Measurements from ENCODE around the gene TENM3. TPM values are rescaled to one million over a fixed set of nuclear protein-coding genes. Genes with fewer than 3 reads are reported as not detected.

The TENM3 gene
- total and polyA plus RNA-seq, 2 donors from 2014 or later, result 0.58 to 6.8 TPM

GRCh38 chr4:182730791-182731190 is 487.6 kb downstream of the TENM3 start:
- Histone ChIP-seq H3K27me3 (ENCODE audit: control insufficient read depth, insufficient read depth, low read length) (no peaks in the 10 kb centered on the region), H3K36me3 (ENCODE audit: control insufficient read depth in 2 of 3, insufficient read depth in 3 of 3, low read length in 3 of 3) (no peaks in the 10 kb centered on the region), H3K4me3 (ENCODE audit: low read length in 3 of 3) (no peak overlapping the region), H3K27ac (ENCODE audit: low read depth in 2 of 2, low read length in 2 of 2) (no peak overlapping the region), H3K9ac (ENCODE audit: low read length in 3 of 3) (no peak overlapping the region), H3K9me3 (ENCODE audit: control insufficient read depth in 2 of 3, insufficient read depth in 1 of 3, low read length in 3 of 3) (no peaks in the 10 kb centered on the region), H3K4me1 (ENCODE audit: control insufficient read depth in 2 of 3, insufficient read depth in 2 of 3, low read depth in 1 of 3, low read length in 3 of 3) (no peaks in the 10 kb centered on the region)
- intact Hi-C loops (cut with DNase I), result no loop called here
- DNase-seq, result no peak
- no peak for TF ChIP-seq CTCF (IDR thresholded peaks at IDR 0.05; ENCODE audit: borderline replicate concordance, extremely low read depth, insufficient read depth)
- FAIRE-seq, result no peak

GRCh38 chr4:182736207-182736606 is 493.0 kb downstream of the TENM3 start:
- Histone ChIP-seq H3K4me1 (ENCODE audit: control insufficient read depth in 2 of 3, insufficient read depth in 2 of 3, low read depth in 1 of 3, low read length in 3 of 3) (no peaks in the 10 kb centered on the region), H3K9me3 (ENCODE audit: control insufficient read depth in 2 of 3, insufficient read depth in 1 of 3, low read length in 3 of 3) (no peaks in the 10 kb centered on the region), H3K4me3 (ENCODE audit: low read length in 3 of 3) (no peak overlapping the region), H3K27me3 (ENCODE audit: control insufficient read depth, insufficient read depth, low read length) (no peaks in the 10 kb centered on the region), H3K9ac (ENCODE audit: low read length in 3 of 3) (no peak overlapping the region), H3K27ac (ENCODE audit: low read depth in 2 of 2, low read length in 2 of 2) (no peak overlapping the region), H3K36me3 (ENCODE audit: control insufficient read depth in 2 of 3, insufficient read depth in 3 of 3, low read length in 3 of 3) (no peaks in the 10 kb centered on the region)
- DNase-seq (no peak), FAIRE-seq (no peak)
- intact Hi-C loops (cut with DNase I), result no loop called here
- TF ChIP-seq CTCF (IDR thresholded peaks at IDR 0.05; ENCODE audit: borderline replicate concordance, extremely low read depth, insufficient read depth), result no peak

- H3K27ac ChIP-seq (ENCODE audit: low read depth in 2 of 2, low read length in 2 of 2), result no peak overlapping the region
- H3K9me3 ChIP-seq (ENCODE audit: control insufficient read depth in 2 of 3, insufficient read depth in 1 of 3, low read length in 3 of 3), result no peaks in the 10 kb centered on the region
- DNase-seq (no peak), FAIRE-seq (no peak)
- H3K36me3 ChIP-seq (ENCODE audit: control insufficient read depth in 2 of 3, insufficient read depth in 3 of 3, low read length in 3 of 3), result no peaks in the 10 kb centered on the region
- no peaks in the 10 kb centered on the region for H3K27me3 ChIP-seq (ENCODE audit: control insufficient read depth, insufficient read depth, low read length)
- intact Hi-C loops (cut with DNase I), result no loop called here
- H3K4me1 ChIP-seq (ENCODE audit: control insufficient read depth in 2 of 3, insufficient read depth in 2 of 3, low read depth in 1 of 3, low read length in 3 of 3), result no peaks in the 10 kb centered on the region
- no peak overlapping the region for H3K4me3 ChIP-seq (ENCODE audit: low read length in 3 of 3)
- TF ChIP-seq CTCF (IDR thresholded peaks at IDR 0.05; ENCODE audit: borderline replicate concordance, extremely low read depth, insufficient read depth), result no peak
- H3K9ac ChIP-seq (ENCODE audit: low read length in 3 of 3), result no peak overlapping the region
Measured at GRCh38 chr4:182738283-182739047, 495.3 kb downstream of the TENM3 start.
